Pulmonary artery endothelial cell (primary cell): Measurements from ENCODE around the gene RAD52. TPM values are rescaled to one million over a fixed set of nuclear protein-coding genes. Genes with fewer than 3 reads are reported as not detected.

Experiments
- DNase-seq: peaks from one replicate; pipeline ENCODE4 v3.0.0-alpha.2; 2011; ENCODE audit warnings: low read depth, low spot score
- total RNA-seq: library from RNA; depleted of rRNA; stranded (reverse); fragments of >200 nt; gene quantifications from 2 replicates; pipeline ENCODE4 v1.2.3, GENCODE V29; 2014

The RAD52 gene
- total RNA-seq, 1 donor from 2014 or later, result 7.2 TPM

DNA sequence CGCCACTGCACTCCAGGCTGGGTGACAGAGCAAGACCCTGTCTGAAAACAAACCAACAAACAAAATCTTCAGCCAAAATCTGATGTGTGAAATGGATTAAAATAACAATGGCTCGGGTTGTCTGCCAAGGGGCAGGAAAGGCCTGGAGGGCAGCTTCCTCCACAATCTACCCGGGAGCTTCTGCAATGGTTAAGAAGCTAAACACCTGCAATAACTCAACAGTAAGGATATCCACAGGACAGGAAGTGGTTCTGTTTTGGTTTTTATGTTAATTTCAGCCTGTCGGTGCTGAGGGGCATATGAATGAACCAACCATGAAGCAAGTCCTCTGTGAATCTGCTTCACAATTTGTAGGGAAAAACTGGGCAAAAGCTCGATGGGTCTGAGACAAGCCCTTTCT is 34.4 kb downstream of the RAD52 start:
- DNase-seq, result peak; percentile 15

- DNase-seq, result no peak
Observed at GRCh38 chr12:913919-914698, 35.4 kb downstream of the RAD52 start.

DNA sequence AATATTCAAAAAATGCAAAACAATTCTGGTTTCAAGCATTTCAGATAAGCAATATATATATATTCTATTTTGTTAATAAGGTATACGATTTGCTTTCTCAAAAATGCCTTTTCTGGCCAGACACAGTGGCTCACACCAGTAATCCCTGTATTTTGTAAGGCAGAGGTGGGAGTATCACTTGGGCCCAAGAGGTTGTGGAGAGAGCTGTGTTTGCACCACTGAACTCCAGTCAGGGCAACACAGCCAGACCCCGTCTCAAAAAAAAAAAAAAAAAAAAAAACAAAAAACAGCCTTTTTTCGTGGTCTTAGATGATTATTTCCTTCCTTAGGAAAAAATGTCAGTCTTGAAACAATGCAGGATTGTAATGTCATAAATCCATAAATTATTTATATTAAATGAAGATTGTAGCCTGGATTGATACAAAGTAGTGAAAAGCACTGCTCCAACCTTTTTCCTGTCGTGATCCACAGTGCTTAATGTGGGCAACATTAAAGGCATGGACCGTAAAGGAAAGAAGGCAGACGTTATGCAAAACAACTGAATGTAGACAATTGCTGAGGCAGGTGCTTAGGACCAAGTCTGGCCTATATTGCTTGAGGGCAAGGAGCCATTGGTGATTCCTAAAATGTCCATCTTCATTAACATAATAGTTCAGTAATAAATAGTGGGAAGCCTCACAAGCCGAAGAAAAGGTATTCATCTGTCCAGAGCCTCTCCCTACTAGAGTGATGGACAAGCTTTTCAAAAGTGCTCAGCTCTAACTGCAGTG is 36.8 kb downstream of the RAD52 start:
- DNase-seq, result no peak

GRCh38 chr12:911191-911826 is 38.2 kb downstream of the RAD52 start:
- peak; percentile 59 for DNase-seq

DNA sequence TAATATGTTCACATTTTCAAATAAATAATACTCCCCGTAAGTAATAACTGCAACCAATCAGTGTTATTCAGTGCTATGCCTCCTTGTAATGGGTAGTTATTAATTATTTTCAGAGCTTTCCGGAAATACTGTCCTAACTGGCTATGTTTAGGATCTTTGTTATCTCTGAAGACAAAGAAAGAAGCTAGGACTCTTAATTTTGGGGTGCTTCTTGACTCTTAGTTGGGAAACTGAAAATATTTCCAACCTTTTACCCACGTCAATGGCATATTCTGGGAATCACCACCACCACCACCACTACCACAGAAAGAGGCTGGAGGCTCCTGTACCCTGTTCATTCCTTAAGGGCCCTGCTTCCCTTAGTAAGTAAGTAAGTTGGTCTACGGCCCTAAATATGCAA is 39.1 kb downstream of the RAD52 start:
- DNase-seq, result no peak

GRCh38 chr12:909861-910260 is 39.6 kb downstream of the RAD52 start:
- no peak for DNase-seq

DNA sequence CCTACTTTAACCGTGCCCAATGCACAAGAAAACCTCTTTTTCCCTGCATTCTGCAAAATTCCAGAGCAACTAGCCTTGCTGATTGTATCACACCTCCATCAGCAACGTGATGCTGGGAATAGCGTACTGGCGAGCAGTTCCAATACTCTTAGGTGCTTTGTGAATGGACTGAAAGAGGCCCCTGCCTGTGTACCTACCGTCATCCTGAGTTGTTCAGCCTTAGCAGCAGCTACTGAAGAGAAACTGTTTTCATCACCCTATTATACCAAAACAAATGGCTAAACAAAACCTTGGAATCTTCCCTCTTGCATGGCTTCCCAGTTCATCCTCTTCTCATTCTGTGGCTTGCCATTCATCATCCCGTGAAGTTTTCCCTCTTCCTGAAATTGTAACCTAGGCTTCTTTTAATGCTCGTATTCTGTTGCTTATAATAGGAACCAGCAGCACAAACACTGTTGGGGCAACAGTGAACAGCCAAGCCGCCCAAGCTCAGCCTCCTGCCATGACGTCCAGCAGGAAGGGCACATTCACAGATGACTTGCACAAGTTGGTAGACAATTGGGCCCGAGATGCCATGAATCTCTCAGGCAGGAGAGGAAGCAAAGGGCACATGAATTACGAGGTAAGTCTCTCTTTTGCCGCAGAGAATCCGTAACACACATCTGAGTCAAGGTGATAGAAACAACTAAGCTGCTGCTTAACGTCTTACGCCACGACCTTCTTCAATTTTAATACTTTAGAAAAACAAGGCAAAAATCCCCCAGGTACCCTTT is 41.9 kb downstream of the RAD52 start:
- DNase-seq, result no peak

- no peak for DNase-seq
Observed at GRCh38 chr12:906062-906585, 43.4 kb downstream of the RAD52 start.

GRCh38 chr12:905261-906031 is 44.0 kb downstream of the RAD52 start:
- no peak for DNase-seq

DNA sequence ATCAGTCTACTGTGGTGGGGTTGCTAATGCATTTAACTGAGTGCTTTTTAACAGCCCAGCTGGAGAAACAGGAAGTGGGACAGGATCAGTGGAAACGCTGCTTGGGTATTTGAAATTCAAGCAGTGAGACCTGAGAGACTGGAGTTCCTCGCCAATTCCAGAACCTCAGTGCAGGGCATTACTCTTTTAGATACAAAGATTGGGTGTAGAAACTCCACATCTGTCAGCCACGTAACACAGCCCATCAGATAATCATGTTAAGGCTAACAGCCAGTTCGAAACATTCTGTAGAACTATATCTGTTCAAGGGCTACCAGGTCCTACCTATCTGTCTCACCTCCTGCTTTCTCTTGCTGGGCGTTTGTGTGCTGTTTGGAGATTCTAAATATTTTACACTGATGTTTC is 45.5 kb downstream of the RAD52 start:
- DNase-seq, result no peak

GRCh38 chr12:903055-903454 is 46.4 kb downstream of the RAD52 start:
- no peak for DNase-seq

DNA sequence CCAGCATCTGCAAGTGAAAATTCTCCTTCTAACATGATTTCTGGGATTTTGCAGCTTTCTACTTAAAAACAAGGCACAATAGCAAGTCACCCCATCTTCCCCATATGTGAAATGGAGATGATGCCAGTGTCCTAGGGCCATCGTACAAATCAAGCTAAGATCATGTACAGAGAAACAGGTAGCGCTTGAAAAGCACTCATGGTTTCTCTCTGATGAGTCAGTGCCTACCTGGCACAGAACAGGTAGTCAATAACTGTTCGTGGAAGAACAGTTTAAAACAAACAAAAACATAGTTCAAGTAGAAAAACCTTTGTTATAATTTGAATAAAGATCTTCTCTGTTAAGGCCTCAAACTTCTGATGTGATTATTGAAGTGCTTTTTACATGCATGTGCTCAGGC is 46.9 kb downstream of the RAD52 start:
- DNase-seq, result no peak

DNA sequence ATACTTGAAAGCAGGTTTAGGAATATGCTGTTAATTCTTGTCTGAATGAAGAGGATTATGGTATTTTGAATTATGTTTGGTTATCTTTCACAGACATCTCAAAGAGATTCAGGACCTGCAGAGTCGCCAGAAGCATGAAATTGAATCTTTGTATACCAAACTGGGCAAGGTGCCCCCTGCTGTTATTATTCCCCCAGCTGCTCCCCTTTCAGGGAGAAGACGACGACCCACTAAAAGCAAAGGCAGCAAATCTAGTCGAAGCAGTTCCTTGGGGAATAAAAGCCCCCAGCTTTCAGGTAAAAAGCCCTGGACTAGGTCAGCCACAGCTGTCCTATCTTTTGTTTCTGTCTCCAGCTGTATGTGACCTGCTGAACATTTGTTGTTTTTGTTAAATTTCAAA is 52.1 kb downstream of the RAD52 start:
- DNase-seq, result no peak

DNA sequence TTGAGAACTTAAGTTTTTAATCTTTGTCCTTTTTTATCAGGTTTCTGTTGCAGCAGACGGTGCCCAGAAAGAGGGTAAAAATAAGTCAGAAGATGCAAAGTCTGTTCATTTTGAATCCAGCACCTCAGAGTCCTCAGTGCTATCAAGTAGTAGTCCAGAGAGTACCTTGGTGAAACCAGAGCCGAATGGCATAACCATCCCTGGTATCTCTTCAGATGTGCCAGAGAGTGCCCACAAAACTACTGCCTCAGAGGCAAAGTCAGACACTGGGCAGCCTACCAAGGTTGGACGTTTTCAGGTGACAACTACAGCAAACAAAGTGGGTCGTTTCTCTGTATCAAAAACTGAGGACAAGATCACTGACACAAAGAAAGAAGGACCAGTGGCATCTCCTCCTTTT is 53.5 kb downstream of the RAD52 start:
- no peak for DNase-seq

DNA sequence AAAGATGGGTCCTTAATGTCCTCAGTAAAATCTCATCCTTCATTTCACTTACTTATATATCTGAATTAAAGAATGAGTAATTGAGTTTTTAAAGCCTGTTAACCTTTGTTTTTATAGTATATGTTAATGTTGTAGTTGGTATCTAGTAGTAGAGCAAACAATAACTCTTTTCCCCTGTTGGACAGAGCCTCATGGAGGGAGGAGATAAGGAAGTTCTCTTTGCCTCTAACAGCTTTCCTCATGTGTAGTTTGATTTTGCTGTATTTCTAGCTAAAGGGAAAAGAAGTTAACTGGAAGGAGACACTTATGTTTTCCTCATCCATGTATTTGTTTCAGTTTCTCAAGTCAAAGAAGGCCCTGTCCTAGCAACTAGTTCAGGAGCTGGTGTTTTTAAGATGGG is 55.3 kb downstream of the RAD52 start:
- no peak for DNase-seq

- no peak for DNase-seq
Observed at GRCh38 chr12:886206-886605, 63.3 kb downstream of the RAD52 start.

GRCh38 chr12:885701-886100 is 63.8 kb downstream of the RAD52 start:
- DNase-seq, result no peak

- DNase-seq, result no peak
Observed at GRCh38 chr12:884746-885414, 64.6 kb downstream of the RAD52 start.

DNA sequence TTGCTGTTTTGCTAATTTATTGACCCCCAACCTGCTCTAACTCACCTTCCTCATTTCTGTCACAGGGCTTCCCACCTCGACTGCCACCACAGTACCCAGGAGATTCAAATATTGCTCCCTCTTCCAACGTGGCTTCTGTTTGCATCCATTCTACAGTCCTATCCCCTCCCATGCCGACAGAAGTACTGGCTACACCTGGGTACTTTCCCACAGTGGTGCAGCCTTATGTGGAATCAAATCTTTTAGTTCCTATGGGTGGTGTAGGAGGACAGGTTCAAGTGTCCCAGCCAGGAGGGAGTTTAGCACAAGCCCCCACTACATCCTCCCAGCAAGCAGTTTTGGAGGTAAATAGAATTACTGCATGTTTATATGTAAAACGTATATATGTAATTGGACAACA is 68.8 kb downstream of the RAD52 start:
- DNase-seq, result no peak

DNA sequence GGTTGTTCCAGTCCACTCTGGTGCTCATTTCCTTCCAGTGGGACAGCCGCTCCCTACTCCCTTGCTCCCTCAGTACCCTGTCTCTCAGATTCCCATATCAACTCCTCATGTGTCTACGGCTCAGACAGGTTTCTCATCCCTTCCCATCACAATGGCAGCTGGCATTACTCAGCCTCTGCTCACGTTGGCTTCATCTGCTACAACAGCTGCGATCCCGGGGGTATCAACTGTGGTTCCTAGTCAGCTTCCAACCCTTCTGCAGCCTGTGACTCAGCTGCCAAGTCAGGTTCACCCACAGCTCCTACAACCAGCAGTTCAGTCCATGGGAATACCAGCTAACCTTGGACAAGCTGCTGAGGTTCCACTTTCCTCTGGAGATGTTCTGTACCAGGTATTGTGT is 69.9 kb downstream of the RAD52 start:
- no peak for DNase-seq
